ENCODE data around the gene KLHL29.

Gene KLHL29

GRCh38 chr2:23561544-23561943 is 176.6 kb downstream of the KLHL29 start:
- no peak for DNase-seq (ENCODE audit: low read depth)
- H3K4me3 ChIP-seq (ENCODE audit: low read depth, low read length): no peak overlapping the region
- no peak for TF ChIP-seq CTCF (IDR thresholded peaks at IDR 0.05; ENCODE audit: low read depth, low read length, missing control alignments)

- no peak for TF ChIP-seq CTCF (IDR thresholded peaks at IDR 0.05; ENCODE audit: low read depth, low read length, missing control alignments)
- DNase-seq (ENCODE audit: low read depth): no peak
These were observed 177.2 kb downstream of the KLHL29 start for GRCh38 chr2:23562143-23562542.

GRCh38 chr2:23563151-23563550 is 178.2 kb downstream of the KLHL29 start:
- TF ChIP-seq CTCF (IDR thresholded peaks at IDR 0.05; ENCODE audit: low read depth, low read length, missing control alignments): no peak
- H3K4me3 ChIP-seq (ENCODE audit: low read depth, low read length): no peak overlapping the region
- DNase-seq (ENCODE audit: low read depth): no peak

More at GRCh38 chr2:23562143-23562542, 177.2 kb downstream of the KLHL29 start:
- H3K4me3 ChIP-seq (ENCODE audit: low read depth, low read length): no peak overlapping the region

- H3K4me3 ChIP-seq (ENCODE audit: low read depth, low read length): no peak overlapping the region
- TF ChIP-seq CTCF (IDR thresholded peaks at IDR 0.05; ENCODE audit: low read depth, low read length, missing control alignments): no peak
- no peak for DNase-seq (ENCODE audit: low read depth)
These were observed 179.0 kb downstream of the KLHL29 start for GRCh38 chr2:23563673-23564614.

DNA sequence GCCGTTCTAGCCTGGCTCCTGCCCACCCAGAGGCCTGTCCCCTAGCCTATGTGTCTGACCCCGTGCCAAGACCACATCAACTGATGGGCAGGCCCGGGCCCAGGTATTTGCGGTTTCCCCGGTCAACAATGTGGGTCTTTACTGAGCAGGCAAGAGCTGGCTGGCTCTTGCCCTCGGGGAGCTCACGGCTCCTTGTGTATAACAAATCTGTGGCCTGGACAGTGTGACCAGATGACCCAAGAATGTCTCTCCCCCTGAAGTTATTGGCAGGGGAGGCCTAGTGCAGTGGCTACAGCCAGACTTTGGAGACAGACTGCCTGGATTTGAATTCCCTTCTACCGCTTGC is 179.6 kb downstream of the KLHL29 start:
- H3K4me3 ChIP-seq (ENCODE audit: low read depth, low read length): no peak overlapping the region
- DNase-seq (ENCODE audit: low read depth): no peak
- TF ChIP-seq CTCF (IDR thresholded peaks at IDR 0.05; ENCODE audit: low read depth, low read length, missing control alignments): no peak

DNA sequence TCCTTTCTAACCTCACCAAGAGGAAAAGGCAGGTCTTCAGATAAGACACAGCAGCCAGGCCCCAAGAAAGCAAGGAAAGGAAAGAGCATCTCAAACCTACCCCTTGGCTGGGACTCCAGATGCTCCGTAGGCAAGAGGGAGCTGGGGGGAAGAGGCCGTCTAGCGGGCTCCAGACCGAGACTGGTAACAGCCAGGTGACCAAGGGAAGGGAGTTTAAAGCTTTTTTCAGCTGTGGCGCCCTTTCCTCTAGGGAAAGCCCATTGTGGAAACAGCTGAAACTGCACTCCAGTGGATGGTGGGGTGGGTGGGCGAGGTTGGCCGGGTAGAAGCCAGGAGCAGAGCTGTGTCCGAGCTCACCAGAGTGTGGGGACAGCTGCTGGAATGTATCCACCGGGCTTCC is 180.4 kb downstream of the KLHL29 start:
- no peak for TF ChIP-seq CTCF (IDR thresholded peaks at IDR 0.05; ENCODE audit: low read depth, low read length, missing control alignments)
- no peak for DNase-seq (ENCODE audit: low read depth)
- H3K4me3 ChIP-seq (ENCODE audit: low read depth, low read length): no peak overlapping the region

- DNase-seq (ENCODE audit: low read depth): no peak
- no peak for TF ChIP-seq CTCF (IDR thresholded peaks at IDR 0.05; ENCODE audit: low read depth, low read length, missing control alignments)
- no peak overlapping the region for H3K4me3 ChIP-seq (ENCODE audit: low read depth, low read length)
These were observed 180.8 kb downstream of the KLHL29 start for GRCh38 chr2:23565814-23566213.
